ENCODE results near the gene MNT. TPM values are rescaled to one million over a fixed set of nuclear protein-coding genes. Genes with fewer than 3 reads are reported as not detected.

MNT gene
- total and polyA plus RNA-seq, 9 of the 15 experiments (the other 6 are each of a cell fraction or from before 2014, with no cell fraction given), result 0.18 to 23.8 (median 5.3) TPM

DNA sequence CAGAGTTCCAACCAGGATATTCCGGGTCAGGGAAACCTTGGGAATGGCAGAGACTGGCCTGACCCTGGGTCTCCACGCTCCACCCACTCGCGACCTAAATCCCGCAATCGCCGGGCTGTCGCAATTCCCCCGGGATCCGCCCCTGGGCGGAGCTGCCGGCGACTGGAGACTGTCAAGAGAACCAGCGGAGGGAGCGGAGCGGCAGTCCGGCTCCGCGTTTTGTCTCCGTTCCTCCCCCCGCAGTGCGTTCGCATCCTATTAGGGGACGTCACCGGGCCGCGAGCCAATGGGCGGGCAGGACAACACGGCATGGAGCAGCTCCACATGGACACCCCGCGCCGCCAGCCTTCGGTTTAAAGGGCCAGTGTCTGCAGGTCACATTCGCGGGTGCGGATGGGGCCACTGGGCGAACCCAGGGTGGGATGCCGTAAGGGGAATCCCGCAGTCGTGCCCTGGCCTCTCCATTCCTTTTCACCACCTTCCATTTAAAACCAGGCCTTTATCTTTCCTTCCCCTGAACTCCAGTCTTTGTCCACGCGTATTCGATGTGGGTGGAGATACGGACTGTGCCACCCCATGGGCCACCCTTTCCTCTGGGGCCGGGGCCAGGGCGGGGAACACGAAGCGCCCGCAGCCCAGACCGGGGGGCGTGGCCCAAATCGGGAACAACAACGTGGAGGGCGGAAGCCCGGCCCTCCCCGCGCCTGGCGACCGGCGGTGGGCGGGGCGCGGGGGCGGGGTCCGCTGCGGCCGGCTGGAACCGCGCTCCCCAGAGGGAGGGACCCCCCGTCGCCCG is 764 bp upstream of the MNT start (continued):
- TF ChIP-seq, protein P1, sequence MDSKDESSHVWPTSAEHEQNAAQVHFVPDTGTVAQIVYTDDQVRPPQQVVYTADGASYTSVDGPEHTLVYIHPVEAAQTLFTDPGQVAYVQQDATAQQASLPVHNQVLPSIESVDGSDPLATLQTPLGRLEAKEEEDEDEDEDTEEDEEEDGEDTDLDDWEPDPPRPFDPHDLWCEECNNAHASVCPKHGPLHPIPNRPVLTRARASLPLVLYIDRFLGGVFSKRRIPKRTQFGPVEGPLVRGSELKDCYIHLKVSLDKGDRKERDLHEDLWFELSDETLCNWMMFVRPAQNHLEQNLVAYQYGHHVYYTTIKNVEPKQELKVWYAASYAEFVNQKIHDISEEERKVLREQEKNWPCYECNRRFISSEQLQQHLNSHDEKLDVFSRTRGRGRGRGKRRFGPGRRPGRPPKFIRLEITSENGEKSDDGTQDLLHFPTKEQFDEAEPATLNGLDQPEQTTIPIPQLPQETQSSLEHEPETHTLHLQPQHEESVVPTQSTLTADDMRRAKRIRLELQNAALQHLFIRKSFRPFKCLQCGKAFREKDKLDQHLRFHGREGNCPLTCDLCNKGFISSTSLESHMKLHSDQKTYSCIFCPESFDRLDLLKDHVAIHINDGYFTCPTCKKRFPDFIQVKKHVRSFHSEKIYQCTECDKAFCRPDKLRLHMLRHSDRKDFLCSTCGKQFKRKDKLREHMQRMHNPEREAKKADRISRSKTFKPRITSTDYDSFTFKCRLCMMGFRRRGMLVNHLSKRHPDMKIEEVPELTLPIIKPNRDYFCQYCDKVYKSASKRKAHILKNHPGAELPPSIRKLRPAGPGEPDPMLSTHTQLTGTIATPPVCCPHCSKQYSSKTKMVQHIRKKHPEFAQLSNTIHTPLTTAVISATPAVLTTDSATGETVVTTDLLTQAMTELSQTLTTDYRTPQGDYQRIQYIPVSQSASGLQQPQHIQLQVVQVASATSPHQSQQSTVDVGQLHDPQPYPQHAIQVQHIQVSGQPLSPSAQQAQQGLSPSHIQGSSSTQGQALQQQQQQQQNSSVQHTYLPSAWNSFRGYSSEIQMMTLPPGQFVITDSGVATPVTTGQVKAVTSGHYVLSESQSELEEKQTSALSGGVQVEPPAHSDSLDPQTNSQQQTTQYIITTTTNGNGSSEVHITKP (IDR thresholded peaks at IDR 0.05; ENCODE audit: partially characterized antibody), result peak; percentile 94
- TF ChIP-seq SREBF2 (CRISPR knock-in tag; IDR thresholded peaks at IDR 0.05) (no peak), RB1 (IDR thresholded peaks at IDR 0.05; ENCODE audit: low read depth) (peak; percentile 6; the same call in 1 of the 2 replicates), ZNF224 (CRISPR knock-in tag; IDR thresholded peaks at IDR 0.05) (no peak), SAP30 (IDR thresholded peaks at IDR 0.05; ENCODE audit: borderline replicate concordance, insufficient read depth, low read depth, low read length, poor library complexity, severe bottlenecking) (peak; percentile 72), NFYB (IDR thresholded peaks at IDR 0.05; ENCODE audit: extremely low read depth, insufficient read length) (peak; percentile 54), SRSF7 (optimal IDR thresholded peaks at IDR 0.05; ENCODE audit: low read depth, low read length) (no peak), BRF1 (IDR thresholded peaks at IDR 0.05; ENCODE audit: borderline replicate concordance, extremely low read depth, insufficient read length) (no peak), TEAD2 (tag; IDR thresholded peaks at IDR 0.05) (no peak), XRCC5 (IDR thresholded peaks at IDR 0.05; ENCODE audit: low read depth, low read length) (0 out of 2 replicates have a peak, but pooled peaks have one; percentile 27), NR2C1 (IDR thresholded peaks at IDR 0.05) (no peak), NR2C1 (tag; IDR thresholded peaks at IDR 0.05) (0 out of 2 replicates have a peak, but pooled peaks have one; percentile 26), MYC (IDR thresholded peaks at IDR 0.05; ENCODE audit: low read depth, low read length) (peak; percentile 79), MYC (CRISPR knock-in tag; IDR thresholded peaks at IDR 0.05; ENCODE audit: borderline replicate concordance, low read depth) (no peak), NCOA1 (IDR thresholded peaks at IDR 0.05; ENCODE audit: low read depth) (peak; percentile 50; the same call in 1 of the 2 replicates), ELF1 (tag; IDR thresholded peaks at IDR 0.05) (peak; percentile 72; the same call in 1 of the 2 replicates), SMARCA4 (IDR thresholded peaks at IDR 0.05) (no peak)
- TF ChIP-seq, protein P2, sequence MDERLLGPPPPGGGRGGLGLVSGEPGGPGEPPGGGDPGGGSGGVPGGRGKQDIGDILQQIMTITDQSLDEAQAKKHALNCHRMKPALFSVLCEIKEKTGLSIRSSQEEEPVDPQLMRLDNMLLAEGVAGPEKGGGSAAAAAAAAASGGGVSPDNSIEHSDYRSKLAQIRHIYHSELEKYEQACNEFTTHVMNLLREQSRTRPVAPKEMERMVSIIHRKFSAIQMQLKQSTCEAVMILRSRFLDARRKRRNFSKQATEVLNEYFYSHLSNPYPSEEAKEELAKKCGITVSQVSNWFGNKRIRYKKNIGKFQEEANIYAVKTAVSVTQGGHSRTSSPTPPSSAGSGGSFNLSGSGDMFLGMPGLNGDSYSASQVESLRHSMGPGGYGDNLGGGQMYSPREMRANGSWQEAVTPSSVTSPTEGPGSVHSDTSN (CRISPR knock-in tag; IDR thresholded peaks at IDR 0.05; ENCODE audit: low read depth), result no peak
- TF ChIP-seq, protein P2 (tag; conservative IDR thresholded peaks at IDR 0.05; ENCODE audit: low read depth), result no peak
- TF ChIP-seq, protein P3, sequence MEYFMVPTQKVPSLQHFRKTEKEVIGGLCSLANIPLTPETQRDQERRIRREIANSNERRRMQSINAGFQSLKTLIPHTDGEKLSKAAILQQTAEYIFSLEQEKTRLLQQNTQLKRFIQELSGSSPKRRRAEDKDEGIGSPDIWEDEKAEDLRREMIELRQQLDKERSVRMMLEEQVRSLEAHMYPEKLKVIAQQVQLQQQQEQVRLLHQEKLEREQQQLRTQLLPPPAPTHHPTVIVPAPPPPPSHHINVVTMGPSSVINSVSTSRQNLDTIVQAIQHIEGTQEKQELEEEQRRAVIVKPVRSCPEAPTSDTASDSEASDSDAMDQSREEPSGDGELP (CRISPR knock-in tag; IDR thresholded peaks at IDR 0.05; ENCODE audit: borderline replicate concordance), result peak; percentile 89
- TF ChIP-seq, protein P4, sequence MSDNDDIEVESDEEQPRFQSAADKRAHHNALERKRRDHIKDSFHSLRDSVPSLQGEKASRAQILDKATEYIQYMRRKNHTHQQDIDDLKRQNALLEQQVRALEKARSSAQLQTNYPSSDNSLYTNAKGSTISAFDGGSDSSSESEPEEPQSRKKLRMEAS (CRISPR knock-in tag; IDR thresholded peaks at IDR 0.05), result peak; percentile 91

Measured in K562 (cell line).